Stimulated activated CD4-positive, alpha-beta T cell treated with anti-CD3 and anti-CD28 coated beads, TNF-alpha, amount 100 ng/mL, for 48 hours (primary cell): Measurements from ENCODE around the gene NUP54.

ENCODE experiments used
- DNase-seq, 3 donors: peaks; one replicate each; pipeline ENCODE4 v3.0.0-alpha.2; 2020; ENCODE audit warnings: low read depth in 3 of 3

The NUP54 gene

DNA sequence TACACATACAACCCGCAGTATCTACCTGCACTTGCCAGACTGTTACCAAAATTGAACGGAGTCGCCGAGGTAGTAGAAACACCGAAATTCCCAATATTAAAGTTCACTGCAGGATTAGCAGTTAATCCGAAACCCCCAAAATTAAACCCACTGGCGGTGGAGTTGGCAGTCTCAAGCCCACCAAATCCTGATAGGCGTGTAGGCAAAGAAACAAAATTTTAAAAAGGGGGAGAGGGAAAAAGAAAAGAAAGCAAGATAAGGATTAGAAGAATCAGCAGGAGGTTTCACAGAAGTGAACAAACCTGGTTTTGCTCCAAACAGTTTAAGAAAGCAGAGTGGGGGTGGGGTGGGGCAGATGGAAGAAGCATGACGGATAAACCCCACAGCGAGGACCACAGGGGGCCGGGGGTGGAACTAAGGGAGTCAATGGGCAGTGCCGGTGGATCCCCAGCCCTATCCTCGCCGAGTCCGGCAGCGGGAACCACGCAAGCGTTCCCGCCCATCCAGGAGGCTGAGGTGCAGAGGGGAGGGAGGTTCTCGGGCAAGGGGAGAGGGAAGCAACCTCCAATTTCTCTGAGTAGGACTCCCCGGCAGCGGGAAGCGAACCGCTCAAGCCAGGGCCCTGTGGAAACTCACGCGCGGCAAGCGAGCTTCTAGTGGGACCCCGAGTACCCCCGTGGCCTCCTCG lies 599 bp downstream of the NUP54 start:
- DNase-seq = peak; percentile 25 to 46 (median 27)

DNA sequence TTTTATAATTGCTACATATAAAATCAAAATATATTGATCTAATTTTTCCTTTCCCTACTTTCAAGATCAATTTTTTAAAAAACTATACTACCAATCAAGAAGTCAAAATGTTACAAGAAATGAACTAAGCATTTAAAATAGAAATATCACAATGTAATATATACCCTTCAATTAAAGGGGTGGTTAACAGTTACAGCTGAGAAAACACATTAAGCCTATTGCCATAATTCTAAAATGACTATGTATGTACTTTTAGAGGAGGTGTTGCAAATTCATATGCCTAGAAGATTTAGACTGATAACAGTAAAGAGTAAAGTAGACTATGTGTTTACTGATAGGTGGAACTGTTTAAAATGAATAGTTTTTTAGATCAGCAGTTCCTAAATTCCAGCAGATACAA lies 3.7 kb downstream of the NUP54 start:
- DNase-seq = no peak

DNA sequence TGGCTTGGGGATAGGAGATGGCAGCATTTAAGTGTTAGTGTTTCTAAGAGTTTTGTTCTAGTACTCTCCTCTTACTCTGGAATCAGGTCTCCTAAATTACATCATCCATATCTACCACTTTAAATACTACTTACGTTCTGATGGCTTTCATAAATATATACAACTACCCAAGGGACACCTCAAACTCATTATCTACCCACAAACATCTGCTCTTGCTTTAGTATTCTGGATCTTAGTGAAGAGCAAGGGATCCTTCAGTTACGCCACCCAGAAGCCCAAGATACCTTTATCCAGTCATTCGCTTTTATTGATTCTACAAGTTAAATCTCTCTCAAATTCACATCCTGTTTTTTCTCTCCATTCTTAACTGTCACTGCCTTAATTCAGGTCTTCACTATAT lies 7.0 kb downstream of the NUP54 start:
- no peak for DNase-seq

DNA sequence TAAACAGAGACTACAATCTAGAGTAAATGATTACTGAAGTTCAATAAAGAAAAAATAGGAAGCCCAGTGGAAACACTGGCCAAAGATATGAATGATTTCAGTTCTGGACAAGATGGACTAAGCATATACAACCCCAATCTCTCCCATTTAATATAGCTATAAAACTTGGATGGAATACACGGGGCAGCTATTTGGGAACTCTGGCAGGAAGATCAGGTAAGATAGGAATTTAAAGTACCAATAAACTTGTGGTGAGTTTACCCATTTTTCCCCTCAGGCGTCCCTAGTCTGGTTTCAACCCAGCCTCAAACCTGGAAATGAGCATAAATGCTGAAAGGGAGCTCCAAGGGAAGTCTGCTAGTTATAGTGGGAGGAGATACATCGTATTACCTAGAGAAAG lies 20.4 kb downstream of the NUP54 start:
- no peak for DNase-seq

DNA sequence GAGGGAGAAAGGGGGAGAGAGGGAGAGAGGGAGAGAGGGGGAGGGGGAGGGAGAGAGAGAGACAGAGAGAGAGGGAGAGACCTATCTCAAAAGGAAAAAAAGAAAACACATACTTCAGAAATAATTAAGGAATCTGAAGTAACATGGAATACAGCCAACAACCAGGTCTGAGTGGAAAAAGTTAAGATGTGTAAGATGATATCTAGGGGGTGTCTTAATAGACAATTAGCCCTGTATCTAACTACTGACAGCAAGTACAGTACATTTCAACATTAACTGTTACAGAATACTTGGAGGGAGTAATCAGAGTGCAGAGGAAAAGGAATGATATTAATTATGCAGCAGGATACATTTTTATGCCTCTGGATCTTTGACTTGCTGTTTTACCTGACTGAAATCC lies 22.4 kb downstream of the NUP54 start:
- DNase-seq = no peak

DNA sequence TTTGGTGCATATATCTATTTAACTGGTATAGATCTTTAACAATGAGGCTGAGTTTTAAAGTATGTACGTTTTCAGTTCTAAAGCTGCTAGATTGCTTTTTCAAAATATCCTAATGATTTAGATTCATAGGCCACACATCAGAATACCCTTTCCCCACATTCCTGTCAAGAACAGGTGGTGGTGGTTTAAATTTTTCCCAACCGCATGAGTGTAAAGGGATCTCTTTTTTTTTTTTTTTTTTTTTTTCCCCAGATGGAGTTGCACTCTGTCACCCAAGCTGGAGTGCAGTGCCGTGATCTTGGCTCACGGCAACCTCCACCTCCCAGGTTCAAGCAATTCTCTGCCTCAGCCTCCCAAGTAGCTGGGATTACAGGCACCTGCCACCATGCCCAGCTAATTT lies 28.0 kb downstream of the NUP54 start:
- DNase-seq = no peak

DNA sequence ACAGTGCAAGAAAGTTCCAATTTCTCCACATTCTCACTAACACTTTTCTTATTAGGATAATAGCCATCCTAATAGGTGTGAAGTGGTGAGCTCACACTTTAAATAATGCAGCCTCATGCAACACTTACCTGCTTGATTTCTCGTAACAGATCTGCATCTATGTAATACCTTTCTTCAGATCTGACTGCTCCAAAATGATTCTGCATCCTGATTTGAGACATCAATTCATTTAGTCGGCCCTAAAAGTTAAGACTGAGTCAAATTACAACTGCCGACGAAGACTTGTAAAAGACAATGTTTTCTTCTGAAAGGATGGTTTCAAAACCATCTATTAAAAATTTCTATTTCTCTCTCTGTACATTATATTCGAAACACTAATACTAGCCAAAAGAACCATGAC lies 30.7 kb downstream of the NUP54 start:
- no peak for DNase-seq

DNA sequence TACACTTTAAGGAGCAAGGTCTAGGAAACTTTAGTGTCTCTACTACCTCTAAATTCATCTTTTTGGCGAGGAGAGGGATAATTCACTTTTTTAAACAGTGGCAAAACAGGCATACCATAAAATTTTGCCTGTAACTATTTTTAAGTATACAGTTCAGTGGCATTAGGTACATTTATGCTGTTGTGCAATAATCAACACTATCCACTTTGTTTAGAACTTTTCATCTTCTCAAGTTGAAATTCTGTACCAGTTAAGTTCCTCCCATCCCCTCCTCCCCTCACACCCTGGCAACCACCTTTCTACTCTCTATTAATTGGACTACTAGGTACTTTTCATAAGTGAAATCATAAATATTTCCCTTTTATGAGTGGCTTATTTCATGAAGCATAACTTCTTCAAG lies 31.4 kb downstream of the NUP54 start:
- DNase-seq = no peak

DNA sequence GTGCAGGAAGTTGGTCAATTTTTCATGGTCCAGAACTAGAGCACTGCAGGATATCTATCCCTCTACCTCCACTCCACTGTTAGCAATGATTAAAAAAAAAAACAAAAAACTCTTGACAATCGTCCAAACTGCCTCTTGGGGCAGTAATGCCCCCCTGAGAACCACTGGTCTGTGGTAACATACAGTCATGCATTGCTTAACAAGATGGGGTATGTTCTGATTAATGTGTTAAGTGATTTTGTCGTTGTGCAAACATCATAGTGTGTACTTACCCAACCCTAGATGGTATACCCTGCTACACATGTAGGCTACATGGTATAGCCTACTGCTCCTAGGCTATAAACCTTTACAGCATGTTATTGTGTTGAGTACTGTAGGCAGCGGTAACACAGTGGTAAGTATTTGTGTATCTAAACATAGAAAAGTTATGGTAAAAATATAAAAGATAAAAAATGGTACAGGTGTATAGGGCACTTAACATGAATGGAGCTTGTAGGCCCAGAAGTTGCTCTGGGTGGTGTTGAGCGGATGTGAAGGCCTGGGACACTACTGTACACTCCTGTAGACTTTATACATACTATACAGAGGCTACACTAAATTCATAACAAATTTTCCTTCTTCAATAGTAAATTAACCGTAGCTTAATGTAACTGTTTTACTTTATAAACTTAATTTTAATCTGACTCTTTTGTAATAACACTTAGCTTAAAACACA lies 39.6 kb downstream of the NUP54 start:
- no peak for DNase-seq

DNA sequence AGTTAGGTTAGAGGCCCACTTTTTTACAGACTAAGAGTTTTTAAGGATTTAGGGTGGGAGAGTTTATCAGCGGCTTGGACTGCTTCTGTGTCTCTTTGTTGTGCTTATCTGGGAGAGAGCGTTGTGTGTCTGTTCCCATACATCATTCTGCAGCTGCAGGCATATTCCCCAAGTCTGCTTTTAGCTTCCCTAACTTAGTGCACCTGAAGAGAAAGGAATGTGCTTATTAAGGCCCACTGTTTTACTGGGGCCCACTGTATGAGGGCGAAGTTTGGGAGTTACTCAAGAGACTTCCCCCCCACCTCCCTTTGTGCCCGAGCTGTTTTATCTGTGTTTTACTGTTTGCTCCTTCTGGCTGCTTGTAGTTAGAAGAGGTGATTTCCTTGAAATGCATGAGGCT lies 41.8 kb downstream of the NUP54 start:
- no peak for DNase-seq

DNA sequence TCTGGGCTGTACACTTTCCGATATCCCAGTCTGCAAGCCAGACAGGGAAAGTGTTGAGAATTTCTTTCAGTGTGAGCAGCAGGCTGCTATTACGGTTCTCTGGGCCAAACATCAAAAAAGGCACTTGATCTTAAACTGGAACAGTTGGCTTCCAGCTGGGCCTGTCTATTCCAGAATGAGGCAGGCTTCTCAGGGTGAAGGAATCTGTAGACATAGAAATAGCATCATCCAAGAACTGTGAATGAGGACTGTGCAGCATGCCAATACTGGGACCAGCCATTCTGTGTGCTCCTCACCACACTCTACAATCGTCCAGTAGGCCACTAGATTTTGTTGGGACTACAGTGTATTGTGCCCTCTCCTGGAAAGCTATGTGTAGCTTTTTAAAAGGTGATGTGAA lies 42.5 kb downstream of the NUP54 start:
- no peak for DNase-seq

DNA sequence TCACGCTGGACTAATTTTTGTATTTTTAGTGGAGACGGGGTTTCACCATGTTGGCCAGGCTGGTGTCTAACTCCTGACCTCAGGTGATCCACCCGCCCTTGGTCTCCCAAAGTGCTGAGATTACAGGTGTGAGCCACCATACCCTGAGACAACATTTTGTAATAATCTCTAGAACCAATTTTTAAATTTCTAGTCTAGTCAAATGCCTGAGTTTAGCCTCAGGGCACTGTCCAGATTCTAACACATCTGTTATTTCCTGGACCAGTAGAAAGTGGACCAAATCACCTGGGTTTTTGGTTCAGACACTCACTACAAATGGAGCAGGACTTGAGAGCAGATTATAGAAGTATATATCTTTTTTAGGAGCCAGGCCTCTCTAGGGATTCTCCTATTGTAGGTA lies 52.1 kb downstream of the NUP54 start:
- no peak for DNase-seq

DNA sequence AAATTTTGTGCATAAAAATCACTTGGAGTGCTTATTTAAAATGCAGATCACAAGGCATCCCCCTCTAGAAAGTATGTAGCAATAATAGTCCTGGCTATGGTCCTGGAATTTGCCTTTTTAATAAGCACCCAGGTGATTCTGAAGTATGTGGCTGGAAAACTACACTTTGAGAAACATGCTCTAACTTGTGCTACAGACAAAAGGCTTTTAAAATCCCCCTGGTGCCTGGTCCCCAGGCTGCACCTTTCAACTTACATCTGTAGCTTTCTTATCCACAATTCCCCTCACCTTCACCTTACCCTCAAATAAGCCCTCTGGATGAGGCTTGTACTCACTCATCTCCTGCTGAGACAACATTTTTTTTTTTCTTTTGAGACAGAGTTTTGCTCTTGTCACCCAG lies 52.6 kb downstream of the NUP54 start:
- no peak for DNase-seq

DNA sequence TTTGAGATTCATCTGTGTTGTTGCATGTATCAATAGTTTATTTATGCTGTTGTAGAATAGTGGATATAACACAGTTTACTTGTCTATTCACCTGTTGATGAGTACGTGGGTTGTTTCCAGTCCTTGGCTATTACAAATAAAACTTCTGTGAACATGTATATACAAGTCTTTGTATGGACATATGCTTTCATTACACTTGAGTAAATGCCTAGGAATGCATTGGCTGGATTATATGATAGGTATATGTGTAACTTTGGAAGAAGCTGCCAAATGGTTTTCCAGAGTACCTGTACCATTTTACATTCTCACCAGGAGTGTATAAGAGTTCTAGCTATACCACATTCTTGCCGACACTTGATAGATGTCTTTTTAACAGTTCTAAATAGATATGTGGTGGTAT lies 57.1 kb downstream of the NUP54 start:
- DNase-seq = no peak

DNA sequence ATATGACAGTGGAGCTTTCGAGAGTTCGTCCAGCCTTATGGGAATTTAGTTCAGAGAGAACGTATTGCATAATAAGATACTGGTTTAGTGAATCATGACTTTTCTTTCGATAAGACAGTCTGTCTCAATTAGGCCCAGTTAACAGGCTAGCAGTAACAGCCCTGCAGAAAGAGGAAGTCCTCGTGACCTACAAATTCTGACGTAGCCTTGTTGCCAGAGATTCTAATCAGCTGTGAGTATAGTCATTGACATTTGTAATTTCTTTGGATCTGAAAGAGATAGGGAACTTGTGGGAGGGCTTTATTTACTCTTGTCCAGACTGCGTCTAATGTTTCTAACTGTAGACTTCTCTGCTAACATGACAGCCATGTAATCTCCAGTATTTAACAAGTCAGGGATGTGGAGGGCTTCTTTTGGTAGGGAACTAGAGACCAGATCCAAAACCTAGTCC lies 57.9 kb downstream of the NUP54 start:
- no peak for DNase-seq

DNA sequence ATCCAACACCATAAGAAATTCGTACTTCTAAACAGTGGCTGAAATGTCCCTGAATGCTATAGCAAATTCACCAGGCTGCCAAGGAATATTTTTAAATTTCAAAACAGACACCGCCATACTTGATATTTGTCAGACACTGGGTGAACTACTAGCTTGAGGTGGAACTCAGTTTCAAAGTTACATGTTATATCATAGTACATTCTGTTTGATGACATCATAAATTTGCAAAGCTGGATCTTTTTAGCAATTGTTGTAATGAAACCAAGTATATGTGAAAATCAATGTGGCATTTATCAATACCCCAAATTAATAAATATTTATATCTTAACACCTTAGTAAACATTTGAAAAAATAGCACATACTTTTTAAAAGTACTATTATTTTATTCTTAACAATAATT lies 59.5 kb downstream of the NUP54 start:
- no peak for DNase-seq

DNA sequence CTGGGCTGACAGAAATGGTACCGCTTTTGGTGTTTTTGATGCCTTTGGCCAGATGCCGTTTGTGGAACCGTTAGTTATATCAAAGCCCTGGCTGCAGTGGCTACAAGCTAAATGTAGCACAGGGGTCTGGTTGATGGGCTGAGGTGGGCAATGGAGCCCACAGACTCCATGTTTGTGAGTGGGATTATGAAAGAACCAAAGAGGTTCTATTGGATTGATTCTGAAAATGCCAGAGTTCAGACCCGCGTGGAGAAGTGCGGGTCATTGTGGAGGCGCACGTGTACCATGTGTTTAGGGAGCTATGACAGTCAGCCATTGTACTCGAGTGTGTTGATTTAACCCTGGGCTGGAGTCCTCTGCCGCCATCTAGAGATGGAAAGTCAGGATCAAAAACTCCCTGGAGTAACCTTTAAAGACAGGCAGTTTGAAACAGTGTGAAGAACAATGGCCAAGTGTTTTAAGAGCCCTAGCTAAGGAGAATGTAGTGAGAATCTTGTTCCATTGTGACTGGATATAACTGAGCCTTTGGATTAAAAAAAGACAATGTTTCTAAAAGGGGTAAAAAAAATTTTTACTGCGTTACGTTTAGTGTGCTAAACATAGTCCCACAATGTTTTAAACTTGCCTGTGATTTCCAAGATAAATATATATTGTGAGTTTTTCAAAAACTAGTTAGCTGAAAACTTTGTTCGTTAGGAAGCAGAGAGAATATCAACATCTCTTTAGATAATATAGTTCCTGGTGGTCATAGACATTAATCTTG lies 61.0 kb downstream of the NUP54 start:
- DNase-seq = no peak

DNA sequence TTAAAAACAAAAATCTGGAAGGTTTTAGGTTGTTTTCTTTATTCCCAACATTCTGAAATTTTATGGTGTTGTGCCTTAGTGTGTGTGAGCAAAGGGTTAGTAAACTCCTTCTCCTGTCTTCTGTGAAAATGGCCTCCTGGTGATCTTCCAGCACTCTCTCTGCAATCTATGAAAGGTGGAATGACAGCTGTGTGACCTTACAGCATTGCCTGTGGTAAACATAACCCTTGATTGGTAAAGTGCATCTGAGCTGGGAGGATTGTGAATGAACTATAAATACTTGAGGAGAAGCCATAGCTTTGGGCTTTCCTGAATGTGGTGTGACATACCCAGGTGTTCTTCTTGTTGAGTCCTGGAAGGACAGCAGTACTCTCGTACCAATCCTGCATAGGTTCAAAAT lies 63.7 kb downstream of the NUP54 start:
- no peak for DNase-seq

DNA sequence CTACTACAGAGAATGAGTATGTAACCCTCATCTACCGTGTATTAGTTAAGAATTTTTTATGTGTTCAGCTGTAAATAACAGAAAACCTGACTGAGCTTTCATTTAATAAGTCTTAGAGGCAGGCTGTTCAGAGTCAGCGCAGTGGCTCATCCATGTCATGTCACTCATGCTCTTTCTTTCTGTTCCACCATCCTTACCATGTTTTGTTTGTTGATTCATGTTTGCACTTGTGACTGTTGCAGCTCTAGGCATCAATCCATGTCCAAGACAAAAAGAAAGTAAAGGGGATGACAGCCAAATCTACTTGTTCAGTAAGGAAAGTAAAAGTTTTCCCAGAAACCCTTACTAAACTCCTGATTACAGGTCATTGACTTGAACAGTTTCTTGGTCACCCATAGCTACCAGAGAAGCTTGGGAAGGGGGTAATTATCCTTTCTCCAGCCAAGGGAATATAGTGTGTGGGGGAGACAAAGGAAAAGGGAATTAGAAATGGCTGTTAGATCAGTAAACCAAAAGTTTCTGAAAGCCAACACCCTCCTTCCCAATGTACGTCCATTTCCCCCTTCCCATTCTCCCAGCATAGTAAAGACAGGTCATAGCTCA lies 64.7 kb downstream of the NUP54 start:
- DNase-seq = no peak

DNA sequence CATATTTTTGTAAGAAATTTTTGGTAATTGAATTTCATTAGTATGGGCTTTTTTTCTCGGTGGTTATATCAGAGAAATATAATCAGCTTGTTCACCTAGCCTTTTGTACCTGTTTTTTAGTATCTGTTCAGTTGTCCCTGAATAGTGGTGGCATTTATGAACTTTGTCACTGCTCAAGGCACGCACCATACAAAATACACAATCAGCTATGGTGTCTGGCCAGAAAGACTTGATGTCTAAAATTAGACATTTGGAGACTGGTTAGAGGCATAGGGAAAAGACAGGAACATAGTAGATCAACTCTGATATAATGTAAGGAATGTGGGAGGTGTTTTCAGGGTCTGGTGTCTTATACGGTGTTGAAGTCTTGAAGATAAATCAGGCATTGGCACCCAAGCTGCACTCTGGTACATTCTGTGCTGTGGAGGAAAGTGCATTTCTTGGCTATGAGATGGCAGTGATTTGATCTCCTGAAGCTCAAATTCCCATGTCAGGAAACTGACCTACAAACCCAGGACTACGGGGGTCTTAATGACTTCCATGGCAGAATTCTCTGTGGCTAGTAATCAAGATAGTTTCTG lies 70.1 kb downstream of the NUP54 start:
- no peak for DNase-seq

DNA sequence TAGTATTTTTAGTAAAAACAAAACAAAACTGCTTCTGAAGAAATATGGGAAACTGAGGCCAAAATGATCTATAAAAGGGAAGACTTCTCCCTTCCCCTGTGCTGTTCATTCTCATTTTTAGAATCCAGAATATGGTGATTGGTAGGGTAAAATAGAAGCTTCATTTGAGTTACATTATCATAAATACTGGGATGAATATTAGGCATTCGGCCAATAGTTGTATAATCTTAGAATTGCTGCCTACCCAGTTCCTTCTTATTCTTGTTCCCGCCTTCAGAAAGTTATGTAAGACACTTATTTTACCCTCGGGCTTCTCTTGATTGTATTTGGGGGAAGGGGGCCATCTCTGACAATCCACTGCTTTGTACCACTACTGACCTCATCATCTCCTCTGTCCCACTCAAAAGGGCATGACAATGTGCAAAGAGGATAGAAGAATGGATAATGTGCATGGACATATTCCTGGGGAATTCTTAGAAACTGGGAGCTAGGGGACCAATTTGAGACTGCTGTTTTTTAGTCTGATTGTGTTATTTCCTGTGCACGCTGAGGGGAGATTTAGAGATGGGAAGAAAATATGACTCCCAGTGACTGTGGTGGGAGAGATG lies 73.1 kb downstream of the NUP54 start:
- DNase-seq = no peak

DNA sequence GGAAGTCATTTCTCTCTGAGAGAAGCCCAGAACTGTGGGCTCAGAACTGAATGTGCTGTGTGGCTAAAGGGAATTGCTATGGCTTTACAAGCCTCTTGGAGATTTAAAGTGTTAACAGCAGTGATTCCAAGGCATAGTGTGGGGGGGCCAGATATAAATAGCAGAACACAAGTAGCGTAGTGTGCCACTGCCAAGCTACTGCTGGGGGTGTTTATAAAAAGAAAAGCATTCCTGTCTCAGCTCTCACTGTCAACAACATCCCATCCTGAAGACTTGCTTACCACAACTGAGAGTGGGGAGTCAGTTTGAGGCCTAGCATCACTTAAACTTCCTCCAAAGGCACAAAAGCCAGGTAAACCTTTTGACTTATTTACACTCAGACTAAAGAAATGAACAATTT lies 73.7 kb downstream of the NUP54 start, which contains the start of gene ART3:
TSS of gene ART3 (plus strand) at position 242 of the 400 bp plus-strand sequence. CDS start 1,181 bp downstream, outside the sequence.
- no peak for DNase-seq
